Stimulated activated naive CD8-positive, alpha-beta T cell treated with anti-CD3 and anti-CD28 coated beads, Interleukin-15, Interleukin-2, amounts not matched to agents 100 ng/mL and 50 ng/mL, for 24 hours (primary cell): ENCODE data around the gene NUDT21.
A peak's percentile ranks its signal among the peaks of the same experiment; 100 is the strongest.
"Not testable (repeated sequence)": the region's sequence is repeated elsewhere in the genome, so short reads cannot be mapped to it uniquely, and the experiment has no call there.

ENCODE experiments used
- H3K27ac Mint-ChIP-seq: one replicate; pipeline ENCODE4 v1.8.0; 2021; ENCODE audit warnings: mild to moderate bottlenecking, mixed read lengths
- H3K27me3 Mint-ChIP-seq: one replicate; pipeline ENCODE4 v1.8.0; 2021; ENCODE audit warnings: mixed read lengths
- H3K36me3 Mint-ChIP-seq: one replicate; pipeline ENCODE4 v1.8.0; 2021; ENCODE audit warnings: low read depth, mixed read lengths
- H3K4me1 Mint-ChIP-seq: one replicate; pipeline ENCODE4 v1.8.0; 2021; ENCODE audit warnings: low read depth, mixed read lengths
- H3K4me3 Mint-ChIP-seq: one replicate; pipeline ENCODE4 v1.8.0; 2021; ENCODE audit warnings: mild to moderate bottlenecking, mixed read lengths
- H3K9me3 Mint-ChIP-seq: one replicate; pipeline ENCODE4 v1.8.0; 2021; ENCODE audit warnings: mixed read lengths

The NUDT21 gene

DNA sequence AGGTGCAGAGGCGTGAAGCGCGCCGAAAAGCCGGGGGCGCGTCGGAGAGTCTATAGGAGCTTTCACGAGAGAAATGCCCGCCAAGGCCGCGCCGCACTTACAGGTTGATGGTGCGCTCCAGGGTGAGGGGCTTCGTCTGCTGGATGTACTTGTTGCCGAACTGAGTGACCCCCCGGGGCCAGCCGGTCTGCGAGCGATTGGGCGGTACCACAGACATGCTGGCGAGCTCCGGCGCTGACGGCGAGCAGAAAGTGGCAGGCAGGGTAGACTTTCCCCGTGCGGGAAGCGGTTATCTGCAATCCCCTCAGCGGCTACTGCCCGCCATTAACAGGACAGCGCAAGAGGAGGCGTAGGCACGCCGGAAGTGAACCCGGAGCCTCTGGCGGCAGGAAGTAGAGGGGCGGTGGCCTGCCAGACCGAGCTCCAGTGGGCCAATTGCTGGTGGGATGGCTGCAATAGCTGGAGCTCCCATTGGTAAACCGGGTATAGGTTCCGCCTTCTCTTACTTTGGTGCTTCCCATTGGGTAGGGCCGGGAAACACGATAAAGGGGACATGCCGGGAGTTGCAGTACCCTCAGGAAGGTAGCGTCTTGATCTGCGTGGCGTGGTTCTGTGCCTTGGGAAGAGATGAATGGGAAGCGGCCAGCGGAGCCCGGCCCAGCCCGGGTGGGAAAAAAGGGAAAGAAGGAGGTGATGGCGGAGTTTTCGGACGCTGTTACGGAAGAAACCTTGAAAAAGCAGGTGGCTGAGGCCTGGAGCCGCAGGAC is at the start of gene NUDT21, which contains the start of gene OGFOD1:
Gene NUDT21 (minus strand): TSS at position 347 of the 767 bp plus-strand sequence. CDS start 130 bp downstream, at position 217.
Gene OGFOD1 (plus strand): TSS at position 569 of the 767 bp plus-strand sequence. CDS start 59 bp downstream, at position 628.
- peaks cover 51% of the 10 kb centered on the region for H3K4me1 Mint-ChIP-seq
- H3K27ac Mint-ChIP-seq: peak within 1 kb of the TSS; percentile 96
- H3K36me3 Mint-ChIP-seq: peaks cover 42% of the 10 kb centered on the region
- H3K27me3 Mint-ChIP-seq: no peaks in the 10 kb centered on the region
- peak within 1 kb of the TSS; percentile 94 for H3K4me3 Mint-ChIP-seq
- no peaks in the 10 kb centered on the region for H3K9me3 Mint-ChIP-seq

DNA sequence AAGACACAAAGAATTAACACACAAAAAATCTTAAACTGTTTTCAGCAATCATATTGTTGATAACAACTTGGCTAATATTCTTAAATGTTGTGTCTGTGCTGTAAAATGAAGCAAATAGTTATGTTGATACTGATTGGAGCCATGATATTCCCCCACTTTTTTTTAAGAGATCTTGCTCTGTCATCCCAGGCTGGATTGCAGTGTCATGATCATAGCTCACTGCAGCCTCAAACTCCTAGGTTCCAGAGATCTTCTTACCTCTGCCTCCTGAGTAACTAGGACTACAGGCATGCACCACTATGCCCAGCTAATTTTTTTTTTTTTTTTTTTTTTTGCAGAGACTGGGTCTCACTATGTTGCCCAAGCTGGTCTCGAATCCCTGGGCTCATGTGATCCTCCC is 42.7 kb upstream of the NUDT21 start:
- H3K27me3 Mint-ChIP-seq: no peaks in the 10 kb centered on the region
- H3K27ac Mint-ChIP-seq: no peak overlapping the region
- H3K4me1 Mint-ChIP-seq: no peaks in the 10 kb centered on the region
- H3K4me3 Mint-ChIP-seq: no peak overlapping the region
- no peaks in the 10 kb centered on the region for H3K9me3 Mint-ChIP-seq
- H3K36me3 Mint-ChIP-seq: peaks cover 40% of the 10 kb centered on the region

DNA sequence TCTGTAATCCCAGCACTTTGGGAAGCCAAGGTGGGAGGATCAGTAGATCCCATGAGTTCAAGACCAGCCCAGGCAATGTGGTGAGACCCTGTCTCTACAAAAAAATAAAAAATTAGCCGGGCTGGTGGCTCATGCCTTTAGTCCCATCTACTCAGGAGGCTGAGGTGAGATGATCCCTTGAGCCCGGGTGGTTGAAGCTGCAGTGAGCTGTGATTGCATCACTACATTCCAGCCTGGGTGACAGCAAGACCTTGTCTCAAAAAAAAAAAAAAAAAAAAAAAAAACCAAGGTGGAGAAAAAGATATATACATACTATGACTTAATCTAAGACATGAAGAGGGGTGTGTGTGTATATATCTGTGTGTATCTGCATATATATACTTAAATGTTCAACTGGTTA is 42.0 kb upstream of the NUDT21 start:
- Mint-ChIP-seq H3K4me1 (no peaks in the 10 kb centered on the region), H3K27ac (no peak overlapping the region), H3K27me3 (no peaks in the 10 kb centered on the region), H3K4me3 (no peak overlapping the region), H3K36me3 (peaks cover 36% of the 10 kb centered on the region), H3K9me3 (no peaks in the 10 kb centered on the region)

GRCh38 chr16:56491657-56492261 is 40.6 kb upstream of the NUDT21 start:
- H3K4me3 Mint-ChIP-seq: no peak overlapping the region
- H3K27me3 Mint-ChIP-seq: no peaks in the 10 kb centered on the region
- no peak overlapping the region for H3K27ac Mint-ChIP-seq
- H3K36me3 Mint-ChIP-seq: peaks cover 24% of the 10 kb centered on the region
- H3K4me1 Mint-ChIP-seq: no peaks in the 10 kb centered on the region
- H3K9me3 Mint-ChIP-seq: no peaks in the 10 kb centered on the region

- H3K4me3 Mint-ChIP-seq, H3K4me1 Mint-ChIP-seq, H3K27me3 Mint-ChIP-seq, H3K9me3 Mint-ChIP-seq, H3K27ac Mint-ChIP-seq: not testable (repeated sequence)
- peaks cover 27% of the 10 kb centered on the region for H3K36me3 Mint-ChIP-seq
Observed at GRCh38 chr16:56488868-56489267, 37.7 kb upstream of the NUDT21 start.

GRCh38 chr16:56488035-56488434 is 36.9 kb upstream of the NUDT21 start:
- H3K27ac Mint-ChIP-seq: no peak overlapping the region
- no peaks in the 10 kb centered on the region for H3K27me3 Mint-ChIP-seq

GRCh38 chr16:56483394-56483793 is 32.3 kb upstream of the NUDT21 start:
- Mint-ChIP-seq H3K27me3 (no peaks in the 10 kb centered on the region), H3K4me1 (peaks cover 5% of the 10 kb centered on the region), H3K9me3 (no peaks in the 10 kb centered on the region), H3K27ac (no peak overlapping the region), H3K4me3 (no peak overlapping the region), H3K36me3 (peaks cover 26% of the 10 kb centered on the region)

More at GRCh38 chr16:56488035-56488434, 36.9 kb upstream of the NUDT21 start:
- Mint-ChIP-seq H3K9me3 (no peaks in the 10 kb centered on the region), H3K36me3 (peaks cover 23% of the 10 kb centered on the region), H3K4me3 (no peak overlapping the region), H3K4me1 (no peaks in the 10 kb centered on the region)

GRCh38 chr16:56482683-56483236 is 31.6 kb upstream of the NUDT21 start:
- H3K27me3 Mint-ChIP-seq: no peaks in the 10 kb centered on the region
- peaks cover 11% of the 10 kb centered on the region for H3K4me1 Mint-ChIP-seq
- no peak overlapping the region for H3K27ac Mint-ChIP-seq
- H3K9me3 Mint-ChIP-seq: no peaks in the 10 kb centered on the region
- H3K4me3 Mint-ChIP-seq: no peak overlapping the region
- H3K36me3 Mint-ChIP-seq: peaks cover 33% of the 10 kb centered on the region

- H3K36me3 Mint-ChIP-seq: peaks cover 44% of the 10 kb centered on the region
- H3K4me1 Mint-ChIP-seq: peaks cover 23% of the 10 kb centered on the region
- no peak overlapping the region for H3K4me3 Mint-ChIP-seq
- no peaks in the 10 kb centered on the region for H3K27me3 Mint-ChIP-seq
- H3K27ac Mint-ChIP-seq: no peak overlapping the region
- H3K9me3 Mint-ChIP-seq: no peaks in the 10 kb centered on the region
Observed at GRCh38 chr16:56481468-56482122, 30.5 kb upstream of the NUDT21 start.

- H3K4me1 Mint-ChIP-seq: peaks cover 26% of the 10 kb centered on the region
Observed at GRCh38 chr16:56480776-56481467, 29.8 kb upstream of the NUDT21 start.

DNA sequence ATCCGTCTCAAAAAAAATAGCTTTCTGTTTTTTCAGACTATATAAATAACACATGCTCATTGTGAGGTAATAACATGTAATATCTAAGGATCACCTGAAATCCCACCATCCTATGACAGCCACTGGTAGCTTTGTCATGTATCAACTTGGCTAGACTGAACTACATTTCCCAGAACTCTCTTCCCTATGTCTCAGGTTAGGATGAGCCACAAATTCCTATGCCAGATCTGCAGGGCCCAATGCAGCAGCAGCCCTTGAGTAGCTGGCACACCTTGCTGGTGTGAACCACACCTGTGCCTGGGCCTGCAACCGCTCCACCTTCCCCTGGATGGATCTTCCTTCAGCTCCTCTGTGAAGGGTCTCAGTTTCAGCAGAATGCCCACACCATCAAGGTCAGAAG is 28.3 kb upstream of the NUDT21 start:
- Mint-ChIP-seq H3K9me3 (no peaks in the 10 kb centered on the region), H3K27me3 (no peaks in the 10 kb centered on the region), H3K4me1 (peaks cover 26% of the 10 kb centered on the region), H3K4me3 (no peak overlapping the region), H3K27ac (peak overlapping the region; percentile 62), H3K36me3 (peaks cover 51% of the 10 kb centered on the region)

More at GRCh38 chr16:56480776-56481467, 29.8 kb upstream of the NUDT21 start:
- Mint-ChIP-seq H3K4me3 (no peak overlapping the region), H3K9me3 (no peaks in the 10 kb centered on the region), H3K36me3 (peaks cover 46% of the 10 kb centered on the region), H3K27me3 (no peaks in the 10 kb centered on the region), H3K27ac (no peak overlapping the region)

GRCh38 chr16:56478281-56479049 is 27.3 kb upstream of the NUDT21 start:
- Mint-ChIP-seq H3K9me3 (no peaks in the 10 kb centered on the region), H3K36me3 (peaks cover 54% of the 10 kb centered on the region), H3K27me3 (no peaks in the 10 kb centered on the region), H3K27ac (peak overlapping the region; percentile 21), H3K4me3 (no peak overlapping the region), H3K4me1 (peaks cover 26% of the 10 kb centered on the region)

- Mint-ChIP-seq H3K27me3 (no peaks in the 10 kb centered on the region), H3K36me3 (peaks cover 66% of the 10 kb centered on the region), H3K27ac (peak overlapping the region; percentile 65), H3K4me3 (no peak overlapping the region), H3K4me1 (peaks cover 26% of the 10 kb centered on the region), H3K9me3 (no peaks in the 10 kb centered on the region)
Observed at GRCh38 chr16:56477096-56477878, 26.2 kb upstream of the NUDT21 start.
